ENCODE measurements around the gene TCAP.

Gene TCAP

DNA sequence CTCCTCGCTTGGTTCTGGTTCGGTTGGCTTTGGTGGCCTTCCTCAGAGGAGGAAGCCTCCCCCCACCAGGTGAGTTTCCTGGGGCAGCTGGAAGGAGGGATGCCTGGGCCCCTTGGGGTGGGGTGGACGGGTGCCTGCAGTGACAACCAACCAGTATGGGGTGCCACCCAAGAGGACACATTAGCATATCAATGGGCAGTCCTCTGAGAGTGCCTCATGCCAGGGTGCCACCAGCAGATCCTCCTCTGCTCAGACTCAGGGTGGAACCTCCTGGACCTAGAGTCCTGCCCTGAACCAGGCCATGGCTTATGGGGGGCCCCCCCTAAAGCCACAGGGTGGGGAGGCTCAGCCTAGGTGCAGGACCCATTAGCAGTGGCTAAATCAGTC is 35.7 kb upstream of the TCAP start:
- DNase-seq, result no peak

DNA sequence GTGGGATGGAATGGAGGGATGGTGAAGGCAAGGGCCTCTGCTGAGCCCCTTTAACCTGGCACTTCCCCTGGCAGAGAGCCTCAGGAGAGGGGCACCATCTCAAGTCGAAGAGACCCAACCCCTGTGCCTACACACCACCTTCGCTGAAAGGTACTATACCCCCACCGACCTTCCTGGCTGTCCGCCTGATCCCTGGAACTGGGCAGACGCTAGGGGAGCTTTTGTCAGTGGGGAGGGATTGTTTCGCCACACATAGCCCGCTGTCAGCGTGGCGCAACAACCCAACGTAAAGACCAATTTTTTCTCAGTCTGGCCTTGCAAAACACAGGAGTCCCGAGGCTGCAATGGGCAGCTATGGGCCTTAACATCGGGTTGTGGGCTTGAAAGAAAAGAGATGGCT is 35.3 kb upstream of the TCAP start:
- no peak for DNase-seq

DNA sequence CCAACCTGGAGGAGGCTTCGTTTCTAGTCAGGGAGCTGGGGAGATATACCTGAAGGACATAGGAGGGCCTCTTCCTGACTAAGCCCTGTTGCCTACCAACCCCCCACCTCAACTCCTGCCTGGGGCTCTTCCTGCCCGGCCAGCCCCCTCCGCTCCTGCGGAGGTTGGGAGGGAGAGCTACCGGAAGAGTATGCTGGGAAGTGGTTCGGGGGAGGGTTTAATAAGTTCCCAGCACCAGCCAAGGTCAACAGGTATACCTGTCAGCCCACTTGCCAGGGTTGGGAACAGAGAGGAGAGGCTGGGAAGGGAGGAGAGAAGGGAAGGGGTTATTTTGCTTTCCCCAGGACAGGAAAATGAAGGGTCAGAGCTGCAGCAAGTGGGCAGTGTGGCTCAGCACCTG is 33.7 kb upstream of the TCAP start:
- DNase-seq, result no peak

DNA sequence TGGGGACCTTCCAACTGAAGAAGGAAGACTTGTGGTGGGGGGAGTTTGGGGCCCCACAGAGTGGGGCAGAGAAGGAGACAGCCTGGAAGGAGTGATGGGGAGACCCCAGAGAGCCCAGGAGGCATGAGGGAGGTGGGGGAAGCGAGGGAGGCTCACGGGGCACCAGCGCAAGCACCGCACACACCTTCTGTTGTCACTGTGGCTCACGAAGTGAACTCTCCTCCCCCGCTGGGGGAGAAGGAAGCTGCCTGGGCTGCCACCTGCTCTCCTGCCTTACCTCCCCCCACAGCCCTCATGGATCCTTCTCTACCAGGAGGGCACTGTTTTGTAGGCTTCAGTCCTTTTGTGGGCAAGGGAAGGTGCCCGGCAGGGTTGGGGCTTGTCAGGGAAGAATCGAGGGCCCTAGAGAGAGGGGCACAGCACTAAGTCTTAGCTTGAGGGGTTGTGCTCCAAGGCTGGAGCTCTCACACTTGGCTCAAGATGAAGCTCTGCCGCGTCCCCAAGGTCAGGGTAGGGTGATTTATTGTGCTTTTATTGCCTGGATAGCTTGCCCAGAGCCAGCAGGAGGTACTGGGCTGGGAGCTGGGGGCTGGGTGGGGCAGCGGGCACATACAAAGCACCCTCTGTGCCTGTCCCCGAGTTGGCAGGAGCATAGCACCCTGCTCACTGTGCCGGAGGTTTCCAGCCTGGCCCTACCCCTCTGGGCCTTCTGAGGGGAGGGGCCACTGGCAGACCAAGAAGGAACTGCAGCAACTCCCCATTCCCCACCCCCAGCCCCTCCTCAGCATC is 32.8 kb upstream of the TCAP start:
- no peak for DNase-seq

DNA sequence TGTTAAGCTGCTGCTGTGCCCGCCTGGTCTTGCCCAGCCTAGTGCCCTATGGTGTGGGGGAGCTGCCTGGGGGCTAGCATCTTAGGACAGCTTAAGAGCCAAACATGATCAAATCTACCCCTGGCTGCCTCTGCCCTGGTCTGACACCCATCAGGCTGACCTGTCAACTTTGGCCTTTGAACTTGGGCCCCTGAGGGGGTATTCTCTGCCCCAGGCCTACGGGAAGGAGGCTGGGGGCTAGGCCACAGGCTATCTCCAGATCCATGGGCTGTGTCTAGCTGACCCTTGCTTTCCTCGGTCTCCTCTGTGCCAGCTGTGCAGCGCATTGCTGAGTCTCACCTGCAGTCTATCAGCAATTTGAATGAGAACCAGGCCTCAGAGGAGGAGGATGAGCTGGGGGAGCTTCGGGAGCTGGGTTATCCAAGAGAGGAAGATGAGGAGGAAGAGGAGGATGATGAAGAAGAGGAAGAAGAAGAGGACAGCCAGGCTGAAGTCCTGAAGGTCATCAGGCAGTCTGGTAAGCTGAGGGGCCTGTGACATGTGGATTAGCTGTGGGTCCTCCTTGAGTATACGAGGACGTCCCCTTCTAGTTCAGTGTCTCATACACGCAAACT is 31.5 kb upstream of the TCAP start:
- no peak for DNase-seq

DNA sequence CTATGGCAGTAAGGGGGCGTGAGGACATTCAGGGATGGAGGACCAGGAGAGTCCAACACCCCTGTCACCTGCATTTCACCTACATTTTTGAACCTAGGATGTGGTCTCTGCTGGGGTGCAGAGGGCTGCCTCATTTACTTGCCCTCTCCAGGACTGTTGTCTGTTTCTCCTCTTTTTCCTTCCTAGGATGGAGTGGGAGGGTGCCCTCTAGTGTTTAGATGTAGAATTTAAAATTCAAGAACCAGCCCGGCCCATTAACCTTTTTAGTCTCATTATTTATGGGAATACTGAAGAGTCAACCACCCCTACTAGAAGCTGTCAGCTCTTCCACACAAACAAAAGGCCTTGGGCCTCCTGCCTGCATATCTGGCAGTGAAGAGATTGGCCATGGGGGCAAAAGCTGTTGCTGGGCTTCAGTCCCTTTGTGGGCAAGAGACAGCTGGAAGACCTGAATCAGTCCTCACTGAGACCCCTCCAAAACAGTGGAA is 30.7 kb upstream of the TCAP start:
- peak; percentile 12 for DNase-seq

DNA sequence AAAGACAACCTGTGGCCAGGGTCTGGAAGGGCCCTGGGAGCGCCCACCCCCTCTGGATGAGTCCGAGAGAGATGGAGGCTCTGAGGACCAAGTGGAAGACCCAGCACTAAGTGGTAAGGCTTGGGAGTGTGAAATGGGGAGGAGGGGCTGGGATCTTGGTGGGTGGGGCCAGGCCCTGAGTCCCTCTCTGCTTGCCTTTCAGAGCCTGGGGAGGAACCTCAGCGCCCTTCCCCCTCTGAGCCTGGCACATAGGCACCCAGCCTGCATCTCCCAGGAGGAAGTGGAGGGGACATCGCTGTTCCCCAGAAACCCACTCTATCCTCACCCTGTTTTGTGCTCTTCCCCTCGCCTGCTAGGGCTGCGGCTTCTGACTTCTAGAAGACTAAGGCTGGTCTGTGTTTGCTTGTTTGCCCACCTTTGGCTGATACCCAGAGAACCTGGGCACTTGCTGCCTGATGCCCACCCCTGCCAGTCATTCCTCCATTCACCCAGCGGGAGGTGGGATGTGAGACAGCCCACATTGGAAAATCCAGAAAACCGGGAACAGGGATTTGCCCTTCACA is 29.5 kb upstream of the TCAP start:
- DNase-seq, result no peak

DNA sequence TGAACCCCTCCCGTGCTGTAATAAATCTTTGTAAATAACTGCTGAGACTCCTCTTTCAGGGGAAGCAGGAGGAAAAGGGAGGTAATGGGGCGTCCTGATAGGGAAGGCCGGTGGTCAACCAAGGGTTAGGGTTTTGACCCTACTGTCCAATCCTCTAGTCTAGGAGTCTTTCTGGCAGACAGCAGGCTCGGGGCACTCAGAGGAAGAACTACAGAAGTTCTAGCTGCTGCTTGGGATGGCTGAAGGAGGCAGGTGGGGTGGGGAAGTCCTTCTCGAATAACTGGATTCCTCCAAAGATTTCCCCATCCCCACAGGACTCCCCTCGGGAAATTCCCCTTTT is 28.6 kb upstream of the TCAP start:
- no peak for DNase-seq

DNA sequence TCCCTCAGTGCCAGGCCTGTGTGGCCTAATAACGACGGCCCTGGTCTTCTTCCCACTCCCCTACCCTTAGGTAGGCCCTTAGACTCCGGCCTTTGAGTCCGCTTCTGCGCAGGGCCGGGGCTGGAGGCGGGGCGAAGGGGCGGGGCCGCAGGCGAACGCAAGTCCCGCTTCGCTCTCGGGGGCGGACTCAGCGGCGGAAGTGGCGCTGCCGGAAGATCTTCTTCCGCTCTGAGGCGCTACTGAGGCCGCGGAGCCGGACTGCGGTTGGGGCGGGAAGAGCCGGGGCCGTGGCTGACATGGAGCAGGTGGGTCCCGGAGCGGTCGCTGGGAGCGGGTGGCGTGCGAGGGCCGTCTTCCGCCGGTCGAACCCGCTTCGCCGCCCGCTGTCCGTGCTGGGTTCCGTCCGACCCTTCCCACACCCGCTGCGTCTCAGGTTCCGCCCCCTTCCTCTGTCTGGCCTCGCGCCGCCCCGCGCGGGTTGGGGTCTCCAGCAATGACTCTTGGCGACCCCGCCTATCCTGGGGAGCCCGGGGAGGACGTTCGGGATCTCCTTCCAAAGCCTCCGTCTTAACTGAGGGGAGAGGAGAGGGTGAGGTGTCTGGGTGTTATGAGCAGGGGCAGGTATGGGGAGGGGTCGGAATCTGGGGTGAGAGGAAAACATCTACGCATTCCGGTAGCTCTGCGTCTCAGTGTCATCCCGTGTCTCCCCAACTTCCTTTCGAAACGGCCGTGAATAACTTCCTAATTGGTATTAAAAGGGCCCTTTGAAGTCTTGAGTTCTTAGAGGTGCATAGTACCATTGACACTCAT is 28.0 kb upstream of the TCAP start, which contains the start of gene STARD3:
STARD3 (plus strand) TSS at position 218 of the 810 bp plus-strand sequence. CDS start 16,388 bp downstream, outside the sequence.
- peak; percentile 81 for DNase-seq

DNA sequence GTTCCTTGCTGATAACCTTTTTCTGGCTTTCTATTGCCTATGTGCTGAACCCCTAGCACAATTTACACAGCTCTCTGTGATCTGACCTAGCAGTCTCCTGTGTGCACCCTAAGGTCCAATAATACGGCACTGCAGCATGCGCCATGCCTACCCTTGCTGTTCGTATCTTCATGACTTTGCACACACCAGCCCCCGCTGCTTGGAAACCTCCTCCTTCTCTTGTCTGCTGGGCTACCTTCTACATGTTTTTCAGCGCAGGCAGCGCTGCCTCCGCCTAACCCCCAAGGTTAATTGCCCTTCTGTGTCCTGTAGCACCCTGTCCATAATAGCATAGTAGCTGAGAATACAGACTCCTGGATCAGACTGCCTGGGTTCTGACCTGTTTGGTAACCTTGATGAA is 26.8 kb upstream of the TCAP start:
- no peak for DNase-seq

DNA sequence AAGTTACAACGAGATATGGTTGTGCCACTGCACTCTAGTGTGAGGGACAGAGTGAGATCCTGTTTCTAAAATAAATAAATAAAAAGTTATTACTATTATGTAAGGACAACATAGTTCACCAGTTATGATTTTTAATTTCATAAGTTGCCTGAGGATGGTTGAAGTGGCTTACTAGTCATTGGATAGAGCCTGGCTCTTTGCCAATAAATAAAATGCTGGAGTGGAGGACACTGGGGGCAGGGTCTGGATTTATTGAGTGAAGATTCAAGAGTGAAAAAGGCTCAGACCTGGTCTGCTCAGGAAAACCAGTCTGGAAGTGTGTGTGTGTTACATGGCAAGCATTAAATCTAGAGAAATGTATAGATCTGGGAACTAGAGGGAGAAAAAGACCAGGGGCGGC is 26.1 kb upstream of the TCAP start:
- no peak for DNase-seq

DNA sequence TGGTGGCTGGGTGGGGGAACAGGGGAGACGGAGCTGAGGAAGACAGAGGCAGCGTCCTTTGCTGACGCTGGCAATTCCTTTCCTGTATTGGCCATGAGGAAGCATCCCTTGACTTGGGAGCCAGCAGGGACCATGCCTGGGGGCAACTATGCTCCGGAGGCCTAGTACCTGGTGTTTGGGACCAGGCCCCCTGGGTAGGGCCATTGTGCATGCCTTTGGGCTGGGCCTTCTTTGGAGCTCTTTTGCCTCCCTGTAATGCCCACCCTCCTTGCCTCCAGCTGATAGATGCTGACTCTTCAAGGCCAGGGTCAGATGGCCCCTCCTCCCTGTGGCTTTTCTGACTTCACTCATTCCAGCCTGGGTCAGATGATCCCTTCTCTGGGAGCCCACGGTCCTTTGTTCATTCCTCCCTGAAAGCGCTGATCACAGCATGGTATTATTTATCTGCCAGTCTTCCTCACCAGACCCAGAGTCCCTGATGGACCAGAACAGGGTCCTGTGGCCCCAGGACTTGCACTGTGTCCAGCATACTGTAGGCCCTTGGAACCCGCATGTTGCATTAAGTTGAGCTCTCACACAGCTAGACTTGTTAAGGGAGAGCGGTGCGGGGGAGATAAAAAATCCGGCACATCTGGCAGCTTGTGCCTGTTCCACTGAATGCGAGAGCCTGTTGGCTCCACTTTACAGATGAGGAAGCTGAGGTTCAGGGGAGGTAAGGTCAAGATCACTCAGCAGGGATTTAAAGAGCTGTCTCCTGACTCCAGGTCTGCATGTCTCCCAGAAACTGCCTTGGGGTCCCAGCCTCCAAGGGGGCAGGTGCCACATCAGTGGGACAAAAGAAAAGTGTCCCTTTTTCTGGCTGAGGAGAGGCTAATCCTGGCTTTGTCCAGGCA is 25.3 kb upstream of the TCAP start:
- DNase-seq, result no peak

DNA sequence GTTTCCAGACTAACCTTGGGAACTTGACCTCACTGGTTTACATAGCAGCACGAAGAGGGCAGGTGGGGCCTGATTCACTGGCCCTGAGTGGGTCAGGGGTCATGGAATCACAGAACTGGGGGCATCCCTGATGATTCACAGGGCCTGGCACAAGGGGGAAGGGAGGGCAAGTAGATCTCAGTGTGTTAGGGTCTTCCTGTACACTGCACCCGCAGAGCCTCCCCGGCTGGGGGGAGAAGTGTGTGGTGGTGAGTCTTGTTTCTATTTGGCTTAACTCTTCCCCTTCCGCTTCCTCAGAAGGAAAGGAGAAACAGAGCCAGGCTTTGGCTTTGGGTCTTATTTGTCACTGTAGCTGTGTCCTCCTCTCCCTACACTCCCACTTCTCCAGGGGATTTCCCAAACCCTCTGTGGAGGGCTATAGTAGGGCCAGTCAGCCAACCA is 24.5 kb upstream of the TCAP start:
- DNase-seq, result no peak

DNA sequence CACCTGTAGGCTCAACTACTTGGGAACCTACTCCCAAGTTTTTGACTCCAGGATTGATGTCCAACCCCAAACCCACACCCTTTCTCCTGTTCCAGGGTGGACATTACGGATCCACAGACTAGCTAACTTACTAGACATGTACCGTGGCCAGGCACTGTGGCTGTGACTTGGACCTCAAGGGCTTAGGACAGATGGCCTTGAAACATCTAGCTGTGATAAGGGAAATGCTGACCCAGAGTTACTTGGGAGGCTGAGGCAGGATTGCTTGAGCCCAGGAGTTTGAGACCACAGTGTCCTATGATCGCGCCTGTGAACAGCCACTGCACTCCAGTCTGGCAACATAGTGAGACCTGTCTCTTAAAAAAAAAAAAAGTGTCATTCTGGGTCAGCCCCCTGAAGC is 24.1 kb upstream of the TCAP start:
- no peak for DNase-seq

DNA sequence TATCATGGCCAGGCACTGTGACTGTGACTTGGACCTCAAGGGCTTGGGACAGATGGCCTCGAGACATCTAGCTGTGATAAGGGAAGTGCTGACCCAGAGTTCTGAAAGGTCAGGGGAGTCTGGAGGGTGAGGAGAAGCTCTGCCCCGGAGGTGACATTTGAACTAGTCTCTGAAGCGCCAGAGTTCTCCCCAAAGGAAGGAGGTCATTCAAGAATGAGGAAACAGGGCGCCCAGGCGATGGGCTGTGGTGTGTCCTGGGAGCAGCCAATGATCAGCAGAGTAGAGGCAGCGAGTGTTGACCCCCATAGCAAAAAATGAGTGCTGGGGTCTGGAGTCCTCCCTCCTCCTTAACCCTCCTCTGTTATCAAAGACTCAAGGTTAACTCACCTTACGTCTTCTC is 23.3 kb upstream of the TCAP start:
- no peak for DNase-seq

DNA sequence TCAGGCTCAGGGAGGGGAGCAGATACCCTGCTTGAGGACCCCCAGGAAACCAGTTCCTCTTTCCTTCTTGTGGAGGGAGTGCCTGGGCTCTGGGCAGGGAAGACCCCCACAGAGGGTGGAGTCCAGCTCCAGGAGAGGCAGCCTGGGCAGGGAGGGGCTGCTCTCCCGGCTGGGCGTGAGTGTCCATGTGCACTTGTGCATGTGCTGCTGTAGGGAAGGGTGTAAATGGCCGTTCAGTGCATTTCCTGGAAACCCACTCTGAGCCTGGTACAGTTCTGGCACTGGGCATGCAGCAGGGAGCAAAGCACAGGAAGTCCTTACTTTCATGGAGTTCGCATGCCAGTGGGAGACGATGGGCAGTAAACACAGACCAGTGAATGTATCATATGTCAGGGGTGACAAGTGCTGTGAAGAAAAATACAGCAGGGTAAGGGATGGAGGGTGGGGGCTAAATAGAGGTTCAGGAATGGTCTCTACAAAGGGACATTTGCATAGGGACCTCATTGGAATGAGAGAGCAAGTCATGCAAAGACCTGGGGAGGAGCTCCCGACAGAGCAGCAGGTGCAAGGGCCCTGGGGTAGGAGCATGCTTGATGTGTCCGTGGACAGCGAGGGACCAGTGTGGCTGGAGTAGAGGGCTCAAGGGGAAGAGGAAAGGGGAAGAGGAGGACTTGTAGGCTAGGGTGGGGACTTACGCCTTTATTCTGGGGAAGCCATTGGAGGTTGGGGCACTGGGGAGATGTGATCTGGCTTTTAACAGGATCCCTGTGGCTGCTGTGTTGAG is 22.7 kb upstream of the TCAP start:
- no peak for DNase-seq

DNA sequence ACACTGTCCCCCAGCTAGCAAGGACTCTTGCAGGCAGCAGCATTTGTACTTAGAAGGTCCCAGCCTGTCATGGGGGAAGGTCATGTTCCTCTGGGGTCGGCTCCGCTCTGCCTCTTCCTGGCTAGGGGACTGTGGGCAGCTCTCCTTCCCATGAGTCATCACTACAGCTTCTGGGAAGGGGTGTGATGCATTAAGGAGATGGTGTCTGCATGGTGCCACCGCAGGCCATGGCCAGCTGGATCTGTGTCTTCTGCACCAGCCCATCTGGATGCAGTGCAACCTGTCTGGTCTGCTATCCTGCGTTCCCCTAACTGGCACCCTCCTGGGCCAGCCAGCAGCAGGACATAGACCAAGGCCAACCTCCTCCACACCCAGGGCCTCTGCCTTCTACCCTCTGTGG is 21.9 kb upstream of the TCAP start:
- no peak for DNase-seq

DNA sequence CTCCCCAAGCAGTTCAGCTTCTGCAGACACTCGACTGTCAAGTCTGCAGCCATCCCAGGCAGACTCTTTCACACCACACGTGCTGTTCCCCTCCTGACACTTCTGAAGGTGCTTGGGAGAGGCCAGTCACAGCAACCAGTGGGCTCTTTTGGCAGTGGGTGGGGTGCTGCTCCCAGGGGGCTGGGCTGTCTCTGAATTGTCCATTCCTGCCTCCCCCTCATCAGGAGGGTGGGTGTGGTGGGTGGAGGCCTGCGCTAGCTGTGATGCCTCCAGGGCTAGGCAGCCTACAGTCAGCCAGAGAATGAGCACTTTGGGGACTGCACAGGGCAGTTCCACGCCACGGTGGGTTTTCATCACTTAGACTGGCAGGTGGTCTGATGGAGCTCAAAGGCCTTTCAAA is 17.9 kb upstream of the TCAP start:
- no peak for DNase-seq

DNA sequence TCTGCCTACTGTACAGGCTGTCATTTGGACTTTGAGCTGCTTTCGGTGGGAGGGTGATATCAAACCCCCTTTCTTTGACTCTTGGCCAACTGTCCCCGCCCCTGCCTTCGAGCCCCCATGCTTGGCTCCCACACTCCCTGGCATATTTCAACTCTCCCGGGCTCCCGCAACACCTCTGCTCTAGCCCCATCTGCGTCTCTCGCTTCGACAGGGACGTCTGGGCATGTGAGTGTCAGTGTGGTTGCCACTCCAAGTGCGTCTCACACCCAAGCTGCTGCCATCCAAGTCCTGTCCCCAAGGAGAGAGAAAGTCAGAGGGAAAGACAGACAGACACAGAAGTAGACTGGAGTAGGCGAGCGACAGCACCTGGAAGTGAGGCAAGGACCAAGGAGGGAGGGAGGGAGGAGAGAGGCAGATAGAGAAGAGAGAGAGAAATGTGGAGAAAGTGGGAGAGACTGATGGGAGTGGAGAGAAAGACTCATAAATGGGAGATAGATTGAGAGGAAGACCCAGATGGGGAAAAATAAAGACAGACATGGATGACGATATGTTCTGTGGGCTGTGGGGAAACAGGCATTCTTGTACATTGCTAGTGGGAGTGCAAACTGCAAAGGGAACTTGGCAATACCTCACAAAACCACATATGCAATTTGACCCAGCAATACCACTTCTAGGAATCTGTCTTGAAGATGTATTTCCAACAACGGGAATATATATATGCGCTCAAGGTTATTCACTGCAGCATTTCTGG is 16.4 kb upstream of the TCAP start:
- DNase-seq, result no peak

DNA sequence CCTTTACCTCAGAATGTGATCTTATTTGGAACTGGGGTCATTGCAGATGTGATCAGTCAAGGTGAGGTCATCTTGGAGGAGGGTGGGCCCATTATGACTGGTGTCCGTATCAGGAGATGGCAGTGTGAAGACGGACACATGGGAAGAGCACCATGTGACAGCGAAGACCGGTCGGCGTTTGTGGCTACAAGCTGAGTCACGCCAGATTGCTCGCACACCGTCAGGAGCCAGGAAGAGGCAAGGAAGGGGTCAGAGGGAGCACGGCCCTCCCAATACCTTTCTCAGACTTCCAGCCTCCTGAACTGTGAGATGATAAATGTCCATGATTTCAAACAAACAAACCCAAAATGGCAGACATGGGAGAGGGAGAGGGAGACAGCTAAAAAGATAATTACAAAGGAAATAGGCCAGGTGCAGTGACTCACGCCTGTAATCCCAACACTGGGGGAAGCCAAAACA is 15.0 kb upstream of the TCAP start:
- no peak for DNase-seq

All from NCI-H226 (cell line).